ENCODE measurements around the gene BTBD10.

GRCh38 chr11:13473013-13473722 is 10.1 kb upstream of the BTBD10 start:
- TF ChIP-seq CTCF (IDR thresholded peaks at IDR 0.05; ENCODE audit: insufficient read depth, low read length, poor library complexity, severe bottlenecking) (no peak), EZH2phosphoT487 (conservative IDR thresholded peaks at IDR 0.05; ENCODE audit: low read length) (no peak)
